ENCODE data around the gene PLAU.

DNA sequence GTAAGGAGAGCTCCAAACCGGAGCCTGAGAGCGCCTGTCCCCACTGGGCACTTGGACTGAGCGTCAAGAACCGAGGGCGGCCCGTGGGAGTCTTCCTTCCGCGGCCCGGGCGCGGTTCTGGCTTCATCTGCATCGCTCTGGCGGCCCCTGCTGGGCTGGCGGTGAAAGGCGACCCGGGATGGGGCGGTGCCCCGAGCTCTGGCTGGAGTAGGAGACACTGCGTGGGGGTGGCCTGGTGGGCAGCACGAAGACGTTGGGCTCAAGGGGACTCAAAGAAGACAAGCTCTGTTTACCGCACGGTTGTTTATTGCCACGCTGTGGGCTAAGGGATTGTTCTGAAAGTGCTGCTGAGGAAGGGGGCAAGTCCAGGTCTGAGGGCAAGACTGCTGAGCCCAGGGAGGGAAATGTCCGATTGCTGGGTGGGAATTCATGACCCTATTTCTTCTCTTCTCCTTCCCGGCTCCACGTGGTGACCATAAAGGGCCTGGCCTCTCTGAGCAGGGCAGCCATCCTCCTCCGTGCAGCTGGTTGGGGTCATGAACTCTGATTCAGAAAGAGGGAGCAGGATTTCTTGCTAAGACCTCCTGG lies 29.8 kb downstream of the PLAU start:
- TF ChIP-seq CTCF (IDR thresholded peaks at IDR 0.05; ENCODE audit: low read depth, low read length) (peak; percentile 89), MYC (IDR thresholded peaks at IDR 0.05; ENCODE audit: low read depth, low read length) (peak; percentile 37; the same call in 1 of the 2 replicates), POLR2A (IDR thresholded peaks at IDR 0.05; ENCODE audit: extremely low read depth, insufficient read length) (no peak)

Data from NB4 (cell line).